NT2/D1 (cell line): ENCODE measurements around the gene DDHD1.
A peak's percentile ranks its signal among the peaks of the same experiment; 100 is the strongest.

Experiments
- DNase-seq: peaks from one replicate; pipeline ENCODE4 v3.0.0-alpha.2; 2011; ENCODE audit warnings: low read depth, low spot score
- H3K27me3 ChIP-seq: 2 replicates; pipeline ENCODE4 v1.6.0; 2011; ENCODE audit warnings: mild to moderate bottlenecking; ENCODE audit not compliant: insufficient read length, insufficient read depth
- H3K36me3 ChIP-seq: 2 replicates; pipeline ENCODE4 v1.6.1; 2011; ENCODE audit warnings: mild to moderate bottlenecking, low read length, mixed read lengths; ENCODE audit not compliant: insufficient read depth, insufficient read length
- H3K4me1 ChIP-seq: 2 replicates; pipeline ENCODE4 v1.5.1; 2011; ENCODE audit not compliant: insufficient read depth, insufficient read length
- H3K4me3 ChIP-seq: 2 replicates; pipeline ENCODE4 v1.5.1; 2011; ENCODE audit warnings: low read depth; ENCODE audit not compliant: insufficient read length
- H3K9ac ChIP-seq: 2 replicates; pipeline ENCODE4 v1.6.0; 2011; ENCODE audit warnings: low read depth; ENCODE audit not compliant: insufficient read length
- H3K9me3 ChIP-seq: 2 replicates; pipeline ENCODE4 v1.5.1; 2011; ENCODE audit warnings: mild to moderate bottlenecking, low read length; ENCODE audit not compliant: insufficient read depth
- SUZ12 ChIP-seq: IDR thresholded peaks from 2 replicates; pipeline ENCODE4 v1.6.1; 2011; ENCODE audit not compliant: insufficient read length, insufficient read depth; ENCODE audit errors: extremely low read depth
- YY1 ChIP-seq: IDR thresholded peaks from 2 replicates; pipeline ENCODE4 v1.6.1; 2011; ENCODE audit not compliant: insufficient read length, insufficient read depth
- ZNF274 ChIP-seq: IDR thresholded peaks from 2 replicates; pipeline ENCODE4 v1.6.1; 2011; ENCODE audit warnings: mild to moderate bottlenecking, low read depth, low read length

Gene DDHD1

DNA sequence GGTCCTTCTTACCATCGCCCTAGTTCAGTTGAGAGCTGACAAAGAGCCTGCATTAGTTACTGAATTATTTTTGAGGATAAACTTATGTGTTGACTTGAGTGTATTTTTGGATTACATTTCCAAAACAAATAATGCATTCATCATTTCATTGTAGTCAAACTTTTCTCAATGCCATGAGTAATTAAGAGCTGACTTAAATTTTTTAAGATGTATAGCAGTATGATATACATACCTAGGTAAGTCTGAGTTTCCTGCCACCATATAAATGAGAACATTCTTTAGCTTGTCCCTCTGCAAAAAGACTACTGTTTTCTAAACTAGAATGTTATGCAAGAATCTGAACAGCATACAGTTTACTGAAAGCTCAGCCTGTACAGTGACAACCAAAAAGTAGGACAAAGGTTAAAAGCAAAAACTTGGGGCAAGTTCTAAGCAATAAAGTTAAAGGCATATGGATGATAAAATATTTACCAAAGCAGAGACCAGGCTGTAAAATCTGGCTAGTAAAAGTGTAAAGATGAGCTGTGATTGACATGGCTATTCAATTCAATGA lies 120.2 kb downstream of the DDHD1 start:
- H3K4me3 ChIP-seq: no peak overlapping the region
- H3K27me3 ChIP-seq: no peaks in the 10 kb centered on the region
- TF ChIP-seq ZNF274 (no peak), SUZ12 (no peak), YY1 (no peak)
- no peaks in the 10 kb centered on the region for H3K4me1 ChIP-seq
- H3K9ac ChIP-seq: no peak overlapping the region
- H3K9me3 ChIP-seq: no peaks in the 10 kb centered on the region
- DNase-seq: no peak
- no peaks in the 10 kb centered on the region for H3K36me3 ChIP-seq

DNA sequence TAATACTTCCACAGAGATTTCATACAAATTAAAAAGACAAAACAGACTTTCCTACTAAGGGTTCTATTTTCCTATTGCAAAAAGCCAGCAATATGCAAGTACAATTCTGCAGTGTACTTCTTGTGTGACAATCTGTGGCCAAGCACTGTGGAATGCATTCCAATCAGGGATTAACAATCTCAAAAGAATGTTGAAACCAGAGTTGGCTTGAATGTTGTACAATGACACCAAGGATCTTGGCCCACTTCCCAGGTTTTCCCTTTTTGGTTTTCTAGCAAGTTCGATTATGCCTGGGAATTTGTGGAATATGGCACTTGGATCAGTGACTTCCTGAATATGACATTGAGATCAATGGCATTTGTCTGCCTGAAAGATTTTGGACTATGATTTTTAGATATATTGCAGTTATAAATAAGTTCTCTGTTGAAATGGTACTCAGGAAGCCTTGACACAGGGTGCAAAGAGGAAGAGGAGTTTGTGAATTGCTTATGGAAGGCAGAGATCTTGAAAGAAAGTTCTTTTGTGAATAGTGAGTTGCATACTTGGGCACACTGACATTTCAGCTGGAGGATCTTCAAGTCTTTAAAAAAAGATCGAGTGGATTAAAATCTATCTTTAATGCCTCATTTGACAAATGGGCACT lies 120.8 kb downstream of the DDHD1 start:
- H3K9me3 ChIP-seq: no peaks in the 10 kb centered on the region
- H3K9ac ChIP-seq: no peak overlapping the region
- H3K4me1 ChIP-seq: no peaks in the 10 kb centered on the region
- no peaks in the 10 kb centered on the region for H3K36me3 ChIP-seq
- DNase-seq: no peak
- TF ChIP-seq SUZ12 (no peak), ZNF274 (no peak)
- H3K4me3 ChIP-seq: no peak overlapping the region
- no peaks in the 10 kb centered on the region for H3K27me3 ChIP-seq

DNA sequence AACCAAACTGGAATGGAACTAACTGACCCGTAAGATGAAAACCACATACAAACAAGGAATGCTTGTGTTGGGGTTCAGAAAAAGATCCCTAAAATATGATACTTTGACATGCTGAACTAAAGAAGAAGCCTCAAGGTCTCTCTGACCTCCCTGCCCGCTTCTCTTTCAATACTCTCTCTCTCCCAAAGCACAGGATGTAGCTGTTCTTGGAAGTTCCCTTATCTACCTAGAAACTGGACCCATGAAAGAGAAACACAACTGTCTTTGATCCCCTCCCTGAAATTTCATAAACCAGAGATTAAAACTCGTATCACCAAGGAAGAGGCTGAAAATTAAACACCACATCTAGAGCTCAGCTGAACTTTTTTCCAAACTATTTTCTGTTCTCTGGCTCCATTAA lies 125.6 kb downstream of the DDHD1 start:
- Histone ChIP-seq H3K9ac (no peak overlapping the region), H3K4me1 (no peaks in the 10 kb centered on the region), H3K4me3 (no peak overlapping the region), H3K27me3 (no peaks in the 10 kb centered on the region), H3K36me3 (no peaks in the 10 kb centered on the region), H3K9me3 (no peaks in the 10 kb centered on the region)
- TF ChIP-seq YY1 (no peak), ZNF274 (no peak), SUZ12 (no peak)
- no peak for DNase-seq

DNA sequence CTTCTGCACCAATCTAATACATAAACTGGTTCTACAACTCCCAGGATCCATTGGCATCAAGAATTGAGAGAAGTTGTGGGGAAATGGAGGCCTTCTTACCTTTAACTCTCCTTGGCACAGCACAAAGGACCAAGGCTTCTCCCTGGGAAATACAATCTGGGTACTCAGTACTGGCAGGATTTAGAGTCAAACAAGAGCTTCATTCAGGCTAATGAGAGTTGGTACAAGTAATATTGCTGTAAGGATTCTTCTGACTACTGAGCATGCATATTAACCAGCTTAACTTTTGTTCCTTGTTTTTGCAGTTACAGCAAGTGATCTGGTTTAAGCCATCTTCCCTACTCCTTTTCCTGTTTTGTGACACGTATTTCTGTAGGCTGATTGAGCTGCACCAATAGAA lies 126.1 kb downstream of the DDHD1 start:
- no peak for DNase-seq
- no peak for TF ChIP-seq YY1
- TF ChIP-seq SUZ12: no peak
- TF ChIP-seq ZNF274: no peak
- no peaks in the 10 kb centered on the region for H3K9me3 ChIP-seq

DNA sequence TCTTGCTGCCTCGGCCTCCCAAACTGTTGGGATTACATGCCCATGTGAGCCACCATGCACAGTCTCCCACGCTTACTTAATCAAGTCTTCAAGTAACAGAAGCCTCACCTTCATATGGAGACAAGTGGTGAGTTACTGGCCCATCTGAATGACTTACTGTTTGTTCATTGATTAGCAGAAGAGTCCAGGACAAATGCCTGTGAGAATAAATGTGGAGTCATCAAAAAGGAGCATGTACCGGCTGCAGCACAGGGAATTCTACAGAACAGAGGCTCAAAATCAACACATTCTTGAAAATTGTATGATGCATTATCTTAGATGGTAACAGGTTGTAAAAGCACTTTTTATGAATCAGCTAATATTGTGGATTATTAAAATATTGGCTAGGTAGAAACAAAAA lies 129.8 kb downstream of the DDHD1 start:
- H3K4me1 ChIP-seq: no peaks in the 10 kb centered on the region

More for the DNA sequence above, 126.1 kb downstream of the DDHD1 start:
- Histone ChIP-seq H3K4me1 (no peaks in the 10 kb centered on the region), H3K27me3 (no peaks in the 10 kb centered on the region), H3K4me3 (no peak overlapping the region), H3K36me3 (no peaks in the 10 kb centered on the region), H3K9ac (no peak overlapping the region)

DNA sequence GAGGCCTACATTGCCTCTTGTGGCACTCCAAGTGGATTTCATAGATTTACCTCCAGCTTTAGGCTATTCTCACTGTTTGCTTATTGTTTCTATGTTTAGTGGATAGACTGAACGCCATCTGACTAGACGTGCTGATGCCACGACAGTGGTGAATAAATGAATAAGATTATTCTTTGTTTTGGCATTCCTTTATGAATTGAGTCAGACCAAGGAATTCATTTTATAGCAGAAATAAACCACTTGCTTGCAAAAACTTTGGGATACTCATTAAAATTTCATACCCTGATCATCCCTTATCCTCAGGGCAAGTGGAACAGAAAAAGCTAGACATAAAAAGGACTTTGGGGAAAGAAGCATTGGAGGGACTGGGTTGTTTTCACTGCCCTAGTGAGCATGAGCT lies 130.5 kb downstream of the DDHD1 start:
- Histone ChIP-seq H3K4me3 (no peak overlapping the region), H3K36me3 (no peaks in the 10 kb centered on the region), H3K4me1 (no peaks in the 10 kb centered on the region), H3K9ac (no peak overlapping the region), H3K9me3 (no peaks in the 10 kb centered on the region), H3K27me3 (no peaks in the 10 kb centered on the region)
- TF ChIP-seq YY1 (no peak), ZNF274 (no peak), SUZ12 (no peak)
- DNase-seq: no peak

More for the DNA sequence above, 129.8 kb downstream of the DDHD1 start:
- no peak for TF ChIP-seq ZNF274
- no peak for TF ChIP-seq YY1
- TF ChIP-seq SUZ12: no peak
- DNase-seq: no peak
- Histone ChIP-seq H3K9me3 (no peaks in the 10 kb centered on the region), H3K9ac (no peak overlapping the region), H3K36me3 (no peaks in the 10 kb centered on the region), H3K4me3 (no peak overlapping the region), H3K27me3 (no peaks in the 10 kb centered on the region)

DNA sequence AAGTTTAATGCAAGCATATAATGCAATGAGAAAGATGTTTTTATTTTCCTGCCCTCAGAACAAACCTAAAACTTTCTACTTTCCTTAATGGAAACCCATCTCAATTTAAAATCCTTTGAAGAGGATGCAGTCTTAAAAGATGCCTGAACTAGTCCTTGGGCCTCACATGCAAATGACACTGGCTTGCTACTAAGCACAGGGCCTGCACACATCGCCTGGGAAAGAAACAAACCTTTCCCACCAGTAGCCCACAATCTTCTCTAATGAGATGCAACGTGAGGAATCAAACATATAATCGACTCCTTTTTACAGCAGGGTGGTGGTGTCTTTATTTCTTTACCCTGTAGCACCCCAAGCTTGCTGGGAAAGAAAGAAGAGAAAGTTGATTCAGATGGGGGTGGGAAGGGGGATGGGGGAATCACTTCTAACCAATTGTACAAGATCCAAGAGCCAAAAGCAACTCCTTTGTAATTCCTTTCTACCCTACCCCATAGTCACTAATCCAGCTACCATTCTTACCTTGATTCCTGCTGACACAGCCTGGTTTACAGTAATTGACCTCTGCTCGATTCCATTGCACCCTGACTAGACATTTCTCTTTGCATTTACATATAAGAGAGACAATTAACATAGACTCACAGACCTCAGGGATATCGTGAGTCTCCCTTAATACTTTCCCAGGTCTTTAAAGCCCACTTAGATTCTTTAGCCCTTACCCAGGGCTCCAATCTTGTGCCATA lies 132.8 kb downstream of the DDHD1 start:
- DNase-seq: no peak

More for the DNA sequence above, 132.8 kb downstream of the DDHD1 start:
- Histone ChIP-seq H3K36me3 (no peaks in the 10 kb centered on the region), H3K4me1 (no peaks in the 10 kb centered on the region), H3K9ac (peak overlapping the region; percentile 52), H3K27me3 (no peaks in the 10 kb centered on the region), H3K4me3 (no peak overlapping the region), H3K9me3 (no peaks in the 10 kb centered on the region)
- TF ChIP-seq SUZ12: no peak
- no peak for TF ChIP-seq YY1
- no peak for TF ChIP-seq ZNF274
